GM13976 (cell line): Measurements from ENCODE around the gene TGFB3.
"Not testable (repeated sequence)": the region's sequence is repeated elsewhere in the genome, so short reads cannot be mapped to it uniquely, and the experiment has no call there.

Experiments
- DNase-seq: peaks from one replicate; pipeline ENCODE4 v3.0.0; 2012; ENCODE audit warnings: low spot score
- in situ Hi-C: fragments of 300-500 bp; cut with MboI; formaldehyde crosslinking; loops from one replicate; pipeline ENCODE4 v1.12.0; 2022; ENCODE audit warnings: low sequenced_read_pairs, mixed read lengths, inconsistent platforms; ENCODE audit not compliant: unreplicated experiment
- TF ChIP-seq, protein P1 (sequence below): IDR thresholded peaks from 2 replicates; pipeline ENCODE4 v1.5.1; 2012; ENCODE audit warnings: borderline replicate concordance, mild to moderate bottlenecking; ENCODE audit not compliant: insufficient read depth; ENCODE audit errors: extremely low read depth, missing control alignments, control extremely low read depth

Gene TGFB3

DNA sequence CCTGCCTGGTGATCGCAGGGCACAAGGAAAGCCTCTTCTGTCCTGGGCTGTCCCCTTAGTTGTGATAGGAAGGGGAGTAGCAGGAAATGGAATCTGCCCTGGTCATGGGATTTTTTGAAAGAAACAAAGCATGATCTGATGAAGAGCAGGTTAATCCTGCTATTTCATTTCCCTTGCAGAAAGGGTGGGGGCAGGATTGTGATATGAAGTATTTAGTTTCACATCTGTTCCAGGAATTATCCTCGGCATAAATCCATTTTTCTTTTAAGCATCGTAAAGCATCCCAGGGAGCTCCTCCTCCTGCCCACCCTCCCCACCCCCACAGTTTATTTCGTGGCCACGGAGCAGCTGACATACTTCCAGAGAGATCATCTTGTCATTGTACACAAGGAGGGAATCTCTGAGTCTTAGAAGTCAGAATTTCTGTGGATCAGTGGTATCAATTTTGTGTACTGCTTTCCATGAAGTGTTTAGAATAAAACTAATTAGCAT lies 53.1 kb downstream of the TGFB3 start:
- in situ Hi-C loops: no loop called here
- TF ChIP-seq, protein P1, sequence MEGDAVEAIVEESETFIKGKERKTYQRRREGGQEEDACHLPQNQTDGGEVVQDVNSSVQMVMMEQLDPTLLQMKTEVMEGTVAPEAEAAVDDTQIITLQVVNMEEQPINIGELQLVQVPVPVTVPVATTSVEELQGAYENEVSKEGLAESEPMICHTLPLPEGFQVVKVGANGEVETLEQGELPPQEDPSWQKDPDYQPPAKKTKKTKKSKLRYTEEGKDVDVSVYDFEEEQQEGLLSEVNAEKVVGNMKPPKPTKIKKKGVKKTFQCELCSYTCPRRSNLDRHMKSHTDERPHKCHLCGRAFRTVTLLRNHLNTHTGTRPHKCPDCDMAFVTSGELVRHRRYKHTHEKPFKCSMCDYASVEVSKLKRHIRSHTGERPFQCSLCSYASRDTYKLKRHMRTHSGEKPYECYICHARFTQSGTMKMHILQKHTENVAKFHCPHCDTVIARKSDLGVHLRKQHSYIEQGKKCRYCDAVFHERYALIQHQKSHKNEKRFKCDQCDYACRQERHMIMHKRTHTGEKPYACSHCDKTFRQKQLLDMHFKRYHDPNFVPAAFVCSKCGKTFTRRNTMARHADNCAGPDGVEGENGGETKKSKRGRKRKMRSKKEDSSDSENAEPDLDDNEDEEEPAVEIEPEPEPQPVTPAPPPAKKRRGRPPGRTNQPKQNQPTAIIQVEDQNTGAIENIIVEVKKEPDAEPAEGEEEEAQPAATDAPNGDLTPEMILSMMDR: no peak
- DNase-seq: no peak

DNA sequence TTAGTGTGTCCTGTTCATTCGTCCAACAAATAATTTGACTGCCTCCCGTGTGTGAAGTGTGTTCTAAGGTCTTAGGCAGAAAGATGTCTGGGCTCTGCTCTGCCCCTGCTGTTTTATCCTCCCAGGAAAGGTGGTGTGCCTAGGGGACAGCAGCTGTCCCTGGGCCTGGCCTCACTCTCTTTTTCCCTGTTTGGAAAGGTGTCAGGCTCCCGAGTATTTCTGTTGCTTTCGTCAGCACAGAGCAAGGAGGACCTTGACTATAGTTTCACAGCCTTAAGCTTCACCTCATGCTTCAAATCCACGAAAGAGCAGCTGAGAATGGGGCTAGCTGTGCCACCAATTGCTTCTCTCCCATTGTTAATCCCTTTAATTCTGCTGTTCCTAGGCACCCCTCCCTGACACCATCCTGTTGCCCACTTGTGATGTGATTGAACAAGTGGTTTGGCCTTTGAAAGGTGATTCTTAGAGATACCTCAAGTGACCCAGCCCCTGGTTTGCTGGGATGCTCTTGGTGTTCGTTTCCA lies 54.2 kb downstream of the TGFB3 start:
- TF ChIP-seq, protein P1: no peak
- in situ Hi-C loops: no loop called here
- DNase-seq: no peak

DNA sequence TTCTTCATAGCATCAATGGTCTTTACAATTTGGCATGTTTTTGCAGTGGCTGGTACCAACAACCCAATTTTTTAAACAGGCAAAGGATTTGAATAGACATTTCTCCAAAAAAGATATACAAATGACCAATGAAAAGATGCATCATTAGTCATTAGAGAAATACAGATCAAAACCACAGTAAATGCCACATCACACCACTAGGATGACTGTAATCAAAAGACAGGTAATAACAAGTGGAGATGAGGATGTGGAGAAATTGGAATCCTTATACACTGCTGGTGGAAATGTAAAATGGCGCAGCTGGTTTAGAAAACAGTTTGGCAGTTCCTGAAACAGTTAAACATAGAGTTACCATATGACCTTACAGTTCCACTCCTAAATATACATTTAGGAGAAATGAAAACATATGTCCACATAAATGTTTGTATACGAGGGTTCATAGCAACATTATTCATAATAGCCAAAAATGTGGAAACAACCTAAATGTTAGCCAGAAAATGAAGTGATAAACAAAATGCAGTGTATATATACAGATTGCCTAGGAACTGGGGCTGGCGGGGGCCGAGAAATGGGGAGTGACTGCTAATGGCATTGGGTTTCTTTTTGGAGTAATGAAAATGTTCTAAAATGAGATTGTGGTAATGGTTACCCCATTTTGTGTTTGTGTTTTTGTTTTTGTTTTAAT lies 55.2 kb downstream of the TGFB3 start:
- DNase-seq: no peak
- in situ Hi-C loops: no loop called here
- TF ChIP-seq, protein P1: no peak

GRCh38 chr14:75925141-75925840 lies 56.5 kb downstream of the TGFB3 start:
- in situ Hi-C loops, DNase-seq: not testable (repeated sequence)

- in situ Hi-C loops, DNase-seq: not testable (repeated sequence)
These were observed 61.4 kb downstream of the TGFB3 start for GRCh38 chr14:75920421-75920820.

DNA sequence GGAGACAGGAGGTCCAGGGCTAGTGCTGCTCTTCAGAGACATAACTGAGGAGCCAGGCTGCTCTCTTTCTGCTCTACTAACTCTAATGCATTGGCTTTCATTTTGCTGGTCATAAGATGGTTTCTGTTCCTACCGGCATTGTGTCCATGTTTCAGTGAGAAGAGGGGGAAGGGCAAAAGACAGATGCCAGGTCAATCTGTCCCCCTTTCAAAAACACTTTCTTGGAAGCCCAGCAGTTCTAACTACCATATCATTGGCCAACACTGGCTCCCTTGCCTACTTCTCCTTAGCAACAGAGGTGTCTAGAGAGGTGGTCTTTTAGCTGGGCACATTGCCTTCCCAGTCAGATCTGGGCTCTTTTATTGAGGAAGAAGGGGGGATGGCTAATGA lies 63.9 kb downstream of the TGFB3 start:
- TF ChIP-seq, protein P1: no peak
- in situ Hi-C loops: no loop called here
- DNase-seq: peak; percentile 13

GRCh38 chr14:75917322-75917945 lies 64.4 kb downstream of the TGFB3 start:
- in situ Hi-C loops: no loop called here
- no peak for DNase-seq
- TF ChIP-seq, protein P1: no peak
